ENCODE measurements around the gene CCR5AS.

Gene CCR5AS

DNA sequence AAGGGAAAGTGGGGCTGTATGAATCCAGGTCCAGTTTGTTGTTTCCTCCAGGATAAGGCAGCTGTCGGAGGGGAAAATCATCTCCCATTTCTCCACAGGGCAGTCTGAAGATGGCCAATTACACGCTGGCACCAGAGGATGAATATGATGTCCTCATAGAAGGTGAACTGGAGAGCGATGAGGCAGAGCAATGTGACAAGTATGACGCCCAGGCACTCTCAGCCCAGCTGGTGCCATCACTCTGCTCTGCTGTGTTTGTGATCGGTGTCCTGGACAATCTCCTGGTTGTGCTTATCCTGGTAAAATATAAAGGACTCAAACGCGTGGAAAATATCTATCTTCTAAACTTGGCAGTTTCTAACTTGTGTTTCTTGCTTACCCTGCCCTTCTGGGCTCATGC is 1.1 kb upstream of the CCR5AS start:
- no peak overlapping the region for H3K56ac ChIP-seq (replicated peaks; ENCODE audit: insufficient read length, low read depth, low read length)
- H3K4me3 ChIP-seq (ENCODE audit: extremely low read depth in 1 of 4, insufficient read depth in 2 of 4, low read depth in 3 of 4, low read length in 4 of 4), result no peak overlapping the region
- H3K27ac ChIP-seq (ENCODE audit: low read depth, low read length), result no peak overlapping the region
- no peaks in the 10 kb centered on the region for H3K9me3 ChIP-seq (ENCODE audit: insufficient read depth in 2 of 2, low read depth in 1 of 2, low read length in 1 of 2)
- no peak overlapping the region for H2BK20ac ChIP-seq (ENCODE audit: low read length)
- H2BK12ac ChIP-seq (ENCODE audit: low read depth, low read length), result no peak overlapping the region
- no peak for TF ChIP-seq SAP30 (IDR thresholded peaks at IDR 0.05; ENCODE audit: insufficient read depth, insufficient replicate concordance, low read length)
- TF ChIP-seq BACH1 (IDR thresholded peaks at IDR 0.05; ENCODE audit: low read length), result no peak
- TF ChIP-seq SUZ12 (IDR thresholded peaks at IDR 0.05; ENCODE audit: low read length), result no peak
- TF ChIP-seq, protein P1, sequence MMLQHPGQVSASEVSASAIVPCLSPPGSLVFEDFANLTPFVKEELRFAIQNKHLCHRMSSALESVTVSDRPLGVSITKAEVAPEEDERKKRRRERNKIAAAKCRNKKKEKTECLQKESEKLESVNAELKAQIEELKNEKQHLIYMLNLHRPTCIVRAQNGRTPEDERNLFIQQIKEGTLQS (IDR thresholded peaks at IDR 0.05; ENCODE audit: insufficient read depth, low read depth, low read length), result no peak
- POLR2A ChIA-PET (ENCODE audit: partially characterized antibody), result no interaction called here
- no peak overlapping the region for H3K4ac ChIP-seq (replicated peaks; ENCODE audit: insufficient read length, low read depth, low read length)
- H3K23ac ChIP-seq (ENCODE audit: insufficient read length), result no peak overlapping the region
- no peak overlapping the region for H3K9ac ChIP-seq (replicated peaks in 1 of 4; ENCODE audit: extremely low read depth in 1 of 4, low read depth in 3 of 4, low read length in 3 of 4)
- no peak for FAIRE-seq
- no peak overlapping the region for H2AK5ac ChIP-seq (ENCODE audit: low read depth, low read length)
- no peaks in the 10 kb centered on the region for H3K79me1 ChIP-seq (ENCODE audit: low read depth, low read length)
- H3K79me2 ChIP-seq (ENCODE audit: control insufficient read depth in 1 of 2, insufficient read depth in 2 of 2, low read length in 2 of 2), result no peaks in the 10 kb centered on the region
- H4K20me1 ChIP-seq (replicated peaks in 1 of 2; ENCODE audit: control insufficient read depth in 1 of 2, insufficient read depth in 2 of 2, low read length in 2 of 2), result no peaks in the 10 kb centered on the region
- H4K91ac ChIP-seq (replicated peaks; ENCODE audit: insufficient read length, low read length), result no peak overlapping the region
- H4K5ac ChIP-seq (ENCODE audit: insufficient read length, low read depth, low read length), result no peak overlapping the region
- no peak overlapping the region for H4K8ac ChIP-seq (ENCODE audit: extremely low read depth, insufficient read depth, low read length)
- H3K4me2 ChIP-seq (ENCODE audit: insufficient read depth in 1 of 2, low read depth in 2 of 2, low read length in 2 of 2), result no peak overlapping the region
- no peaks in the 10 kb centered on the region for H3K23me2 ChIP-seq (ENCODE audit: low read depth, low read length)
- H3K14ac ChIP-seq (ENCODE audit: insufficient read length), result no peak overlapping the region
- no peak overlapping the region for H3K18ac ChIP-seq (ENCODE audit: extremely low read depth, low read length)
- no peak overlapping the region for H2BK5ac ChIP-seq (ENCODE audit: low read depth, low read length)
- no peaks in the 10 kb centered on the region; a peak in 1 of 7 replicates for H3K27me3 ChIP-seq (replicated peaks in 1 of 4; ENCODE audit: control insufficient read depth in 3 of 4, extremely low read depth in 1 of 4, insufficient read depth in 3 of 4, low read length in 3 of 4)
- no peak overlapping the region for H2AFZ ChIP-seq (ENCODE audit: low read length)
- no peaks in the 10 kb centered on the region for H3K4me1 ChIP-seq (replicated peaks in 1 of 4; ENCODE audit: control insufficient read depth in 3 of 4, insufficient read depth in 4 of 4, low read length in 3 of 4)
- WGBS, 2 experiments (ENCODE audit: extremely low coverage in 1 of 2, insufficient coverage in 1 of 2, insufficient read length in 1 of 2, insufficient replicate concordance in 2 of 2, low coverage in 1 of 2, low lambda C conversion rate in 2 of 2, missing lambda C conversion rate in 1 of 2), result 91% methylated on average over 7 of the region's 7 CpGs; no CpG with 5 or more reads in 1 of the 2 experiments
- H3K36me3 ChIP-seq (ENCODE audit: control insufficient read depth in 2 of 4, insufficient read depth in 4 of 4, low read length in 3 of 4), result no peaks in the 10 kb centered on the region
- no peak overlapping the region for H2BK15ac ChIP-seq (ENCODE audit: low read length)
- H2BK120ac ChIP-seq (replicated peaks; ENCODE audit: low read depth, low read length), result no peak overlapping the region
- no peak for DNase-seq (ENCODE audit: low read depth in 1 of 2, low spot score in 2 of 2)
- CTCF ChIA-PET (ENCODE audit: partially characterized antibody), result interaction anchor here (1.1 to 5.3 kb wide), 9 partner anchors 10 to 330 kb away, joined by 3 to 31 read pairs (median 5); partner anchors contain the start of gene CCR1
